Astrocyte of the cerebellum (primary cell): Measurements from ENCODE around the gene ADAM8.

Experiments
- DNase-seq: peaks from one replicate; pipeline ENCODE4 v3.0.0-alpha.2; 2011; ENCODE audit warnings: low read depth
- H3K4me3 ChIP-seq: 2 replicates; pipeline ENCODE4 v1.5.1; 2011; ENCODE audit warnings: mild to moderate bottlenecking, low read depth, low read length, moderate library complexity
- in situ Hi-C: cut with HindIII; loops from 2 replicates; pipeline ENCODE4 v1.10.0; 2017; ENCODE audit warnings: low sequenced_read_pairs
- TF ChIP-seq, protein P1 (sequence below): IDR thresholded peaks from 2 replicates; pipeline ENCODE4 v1.5.1; 2012; ENCODE audit warnings: low read length, low read depth, moderate library complexity, mild to moderate bottlenecking; ENCODE audit errors: missing control alignments

The ADAM8 gene

DNA sequence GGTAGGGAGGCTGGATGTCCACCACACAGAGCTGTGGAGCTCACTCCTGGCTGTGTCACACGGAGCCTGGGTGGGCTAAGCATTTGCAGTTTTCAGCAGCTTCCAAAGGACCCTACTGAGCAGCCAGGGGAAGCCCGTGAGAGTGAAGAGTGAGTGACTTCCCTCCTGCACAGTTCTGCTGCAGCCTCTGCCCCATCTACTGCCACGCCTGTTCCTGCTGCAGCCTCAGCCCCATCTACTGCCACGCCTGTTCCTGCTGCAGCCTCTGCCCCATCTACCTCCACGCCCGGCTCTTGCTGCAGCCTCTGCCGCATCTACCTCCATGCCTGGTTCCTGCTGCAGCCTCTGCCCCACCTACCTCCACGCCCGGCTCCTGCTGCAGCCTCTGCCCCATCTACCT lies 12.2 kb downstream of the ADAM8 start:
- in situ Hi-C loops: no loop called here
- TF ChIP-seq, protein P1, sequence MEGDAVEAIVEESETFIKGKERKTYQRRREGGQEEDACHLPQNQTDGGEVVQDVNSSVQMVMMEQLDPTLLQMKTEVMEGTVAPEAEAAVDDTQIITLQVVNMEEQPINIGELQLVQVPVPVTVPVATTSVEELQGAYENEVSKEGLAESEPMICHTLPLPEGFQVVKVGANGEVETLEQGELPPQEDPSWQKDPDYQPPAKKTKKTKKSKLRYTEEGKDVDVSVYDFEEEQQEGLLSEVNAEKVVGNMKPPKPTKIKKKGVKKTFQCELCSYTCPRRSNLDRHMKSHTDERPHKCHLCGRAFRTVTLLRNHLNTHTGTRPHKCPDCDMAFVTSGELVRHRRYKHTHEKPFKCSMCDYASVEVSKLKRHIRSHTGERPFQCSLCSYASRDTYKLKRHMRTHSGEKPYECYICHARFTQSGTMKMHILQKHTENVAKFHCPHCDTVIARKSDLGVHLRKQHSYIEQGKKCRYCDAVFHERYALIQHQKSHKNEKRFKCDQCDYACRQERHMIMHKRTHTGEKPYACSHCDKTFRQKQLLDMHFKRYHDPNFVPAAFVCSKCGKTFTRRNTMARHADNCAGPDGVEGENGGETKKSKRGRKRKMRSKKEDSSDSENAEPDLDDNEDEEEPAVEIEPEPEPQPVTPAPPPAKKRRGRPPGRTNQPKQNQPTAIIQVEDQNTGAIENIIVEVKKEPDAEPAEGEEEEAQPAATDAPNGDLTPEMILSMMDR: no peak
- no peak for DNase-seq
- no peak overlapping the region for H3K4me3 ChIP-seq

DNA sequence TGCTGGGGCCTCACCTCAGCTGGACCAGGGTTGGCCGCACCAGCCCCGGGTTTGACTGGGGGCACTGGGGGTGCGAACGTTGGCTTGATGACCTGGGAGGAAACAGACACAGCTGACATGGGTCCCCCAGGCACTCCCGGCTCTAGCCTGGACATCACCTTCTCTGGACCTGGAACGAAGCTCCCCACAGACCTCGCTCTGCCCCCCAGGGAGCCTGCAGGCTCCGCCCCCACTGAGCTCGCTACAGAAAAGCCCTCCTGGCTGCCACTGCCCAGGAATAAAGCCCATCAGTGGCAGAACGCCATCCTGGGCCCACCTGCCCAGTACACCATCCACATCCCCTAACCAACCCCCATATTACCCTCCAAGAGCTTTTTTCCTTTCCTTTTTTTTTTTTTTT lies 13.0 kb downstream of the ADAM8 start:
- DNase-seq: no peak
- TF ChIP-seq, protein P1: no peak
- no peak overlapping the region for H3K4me3 ChIP-seq
- in situ Hi-C loops: no loop called here

DNA sequence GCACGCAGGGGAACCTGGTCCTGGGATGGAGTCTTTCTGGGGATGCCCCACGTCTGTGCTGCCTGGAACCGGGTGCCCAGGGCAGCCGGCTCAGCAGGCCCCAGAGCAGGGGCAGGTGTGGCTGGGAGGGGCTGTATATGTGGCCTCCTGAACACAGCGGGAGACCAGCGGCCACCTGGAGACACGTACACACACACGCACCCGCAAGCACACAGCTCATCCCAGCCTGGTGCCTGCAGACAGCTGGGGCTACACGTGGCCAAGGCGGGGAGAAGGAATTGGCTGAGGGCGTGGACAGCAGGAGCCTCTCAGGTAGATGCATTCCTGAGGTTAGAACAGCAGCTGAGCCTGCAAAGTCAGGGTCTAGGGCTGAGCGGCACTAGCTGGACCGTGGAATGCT lies 14.0 kb downstream of the ADAM8 start:
- in situ Hi-C loops: no loop called here
- H3K4me3 ChIP-seq: no peak overlapping the region
- TF ChIP-seq, protein P1: no peak
- no peak for DNase-seq

DNA sequence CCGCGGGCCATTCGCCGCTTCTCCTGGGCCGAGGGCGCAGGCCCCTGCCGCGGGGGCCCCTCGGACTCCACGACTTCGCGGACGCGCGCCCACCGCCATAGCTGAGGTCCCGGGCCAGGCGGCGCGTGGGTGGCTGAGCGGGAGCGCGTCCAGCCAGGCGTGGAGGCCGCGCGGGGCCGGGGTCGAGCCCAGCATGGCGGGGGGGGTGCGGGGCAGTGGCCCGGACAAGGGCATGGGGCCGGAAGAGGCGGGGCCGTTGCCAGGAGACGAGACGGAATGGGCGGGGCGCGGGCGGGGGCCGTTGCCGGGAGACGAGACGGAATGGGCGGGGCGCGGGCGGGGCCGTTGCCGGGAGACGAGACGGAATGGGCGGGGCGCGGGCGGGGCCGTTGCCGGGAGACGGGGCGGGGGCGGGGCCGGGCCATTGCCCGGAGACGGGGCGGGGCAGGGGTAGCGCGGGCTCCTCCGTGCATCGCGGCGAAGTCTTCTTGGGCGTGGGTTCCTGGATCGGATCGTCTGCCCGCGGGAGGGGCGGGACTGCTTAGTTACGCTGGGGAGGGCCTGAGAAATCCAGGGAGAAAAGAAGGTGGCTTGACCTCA lies 14.8 kb downstream of the ADAM8 start:
- peak overlapping the region; percentile 47 for H3K4me3 ChIP-seq
- in situ Hi-C loops: no loop called here
- TF ChIP-seq, protein P1: no peak
- no peak for DNase-seq

DNA sequence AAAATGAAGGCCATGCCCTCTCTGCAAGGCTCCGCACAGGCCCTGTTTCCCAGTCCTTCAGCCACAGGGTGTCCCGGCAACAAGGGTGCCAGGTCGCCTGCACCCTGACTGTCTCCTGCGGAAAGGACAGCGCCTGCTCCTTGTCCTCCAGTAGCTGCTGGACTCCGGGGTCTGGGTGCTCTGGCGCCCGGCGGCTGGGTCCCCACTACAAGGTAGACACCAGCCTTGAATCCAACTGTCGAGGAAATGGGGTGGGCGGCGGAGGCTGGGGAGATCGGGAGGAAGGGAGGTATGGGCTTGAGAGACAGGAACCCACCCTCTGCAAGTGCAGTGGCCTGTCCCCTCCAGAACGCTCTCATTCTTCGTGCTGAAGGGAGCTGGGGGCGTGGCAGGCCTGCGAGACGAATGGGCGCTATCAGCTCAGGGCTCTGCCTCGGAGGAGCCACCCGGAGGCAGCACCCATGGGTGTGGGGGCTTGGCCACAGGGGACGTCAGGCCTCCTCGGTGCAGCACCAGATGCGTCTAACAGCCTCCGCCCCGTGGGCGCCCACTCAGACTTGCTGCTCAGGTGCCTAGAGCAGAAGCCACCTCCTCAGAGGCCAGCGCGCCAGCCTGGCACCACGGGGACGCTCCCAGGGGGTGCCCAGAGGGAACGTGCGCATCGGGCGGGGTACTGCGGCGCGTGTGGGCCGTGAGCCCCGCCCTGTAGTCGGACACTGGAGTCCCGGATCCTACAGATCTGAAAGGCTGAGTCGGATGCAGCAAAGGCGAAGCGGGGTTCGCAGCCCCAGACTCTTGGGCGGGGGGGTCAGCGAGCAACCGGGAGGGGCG lies 15.6 kb downstream of the ADAM8 start:
- in situ Hi-C loops: no loop called here
- TF ChIP-seq, protein P1: no peak
- DNase-seq: no peak
- H3K4me3 ChIP-seq: peak overlapping the region; percentile 47

DNA sequence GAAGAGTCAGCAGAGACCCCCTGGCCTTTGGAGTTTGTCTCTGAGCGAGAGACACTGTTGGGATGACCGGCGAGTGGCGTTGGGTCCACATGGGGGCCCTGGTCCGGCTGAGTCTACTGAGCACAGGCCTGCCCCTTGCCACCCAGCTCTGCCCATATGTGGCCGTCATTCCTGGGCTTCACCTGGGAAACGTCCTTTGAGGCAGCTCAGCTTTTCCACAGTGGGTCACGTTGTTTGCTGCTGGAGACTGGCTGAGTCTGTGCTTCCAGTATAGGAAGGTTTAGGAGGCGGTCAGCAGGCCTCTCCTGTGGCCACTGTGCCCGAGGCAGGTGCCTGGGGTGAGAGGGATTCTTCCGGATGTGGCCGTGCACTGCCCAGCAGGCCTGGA lies 17.1 kb downstream of the ADAM8 start:
- no peak for DNase-seq
- H3K4me3 ChIP-seq: no peak overlapping the region
- TF ChIP-seq, protein P1: no peak
- in situ Hi-C loops: no loop called here
